Breast epithelium (tissue), 3 donors: Measurements from ENCODE around the gene SLC66A1.

Experiments
- CTCF ChIP-seq, 3 donors: fragments of 450-650 bp; IDR thresholded peaks; one replicate each; pipeline ENCODE4 v1.5.1; 2016 to 2017; ENCODE audit warnings: antibody characterized with exemption in 3 of 3, mild to moderate bottlenecking in 3 of 3, moderate library complexity in 3 of 3
- POLR2A ChIP-seq: fragments of 450-650 bp; IDR thresholded peaks from one replicate; pipeline ENCODE4 v1.6.1; 2016; ENCODE audit warnings: antibody characterized with exemption, mild to moderate bottlenecking, moderate library complexity
- POLR2AphosphoS5 ChIP-seq, 3 donors: sonication (generic); formaldehyde crosslinking; IDR thresholded peaks; one replicate each; pipeline ENCODE4 v1.6.1; 2017; ENCODE audit warnings: antibody characterized with exemption in 3 of 3

- no peak for TF ChIP-seq POLR2A
- no peak for TF ChIP-seq POLR2AphosphoS5 (IDR thresholded peaks at IDR 0.05)
- no peak for TF ChIP-seq CTCF (IDR thresholded peaks at IDR 0.05)
Measured at GRCh38 chr1:19339214-19339861, 27.2 kb downstream of the SLC66A1 start.
